ENCODE results near the gene SYDE1. TPM values are rescaled to one million over a fixed set of nuclear protein-coding genes. Genes with fewer than 3 reads are reported as not detected.

The SYDE1 gene
- total and polyA plus RNA-seq, 9 donors, result 10.9 to 26.0 (median 19.0) TPM

DNA sequence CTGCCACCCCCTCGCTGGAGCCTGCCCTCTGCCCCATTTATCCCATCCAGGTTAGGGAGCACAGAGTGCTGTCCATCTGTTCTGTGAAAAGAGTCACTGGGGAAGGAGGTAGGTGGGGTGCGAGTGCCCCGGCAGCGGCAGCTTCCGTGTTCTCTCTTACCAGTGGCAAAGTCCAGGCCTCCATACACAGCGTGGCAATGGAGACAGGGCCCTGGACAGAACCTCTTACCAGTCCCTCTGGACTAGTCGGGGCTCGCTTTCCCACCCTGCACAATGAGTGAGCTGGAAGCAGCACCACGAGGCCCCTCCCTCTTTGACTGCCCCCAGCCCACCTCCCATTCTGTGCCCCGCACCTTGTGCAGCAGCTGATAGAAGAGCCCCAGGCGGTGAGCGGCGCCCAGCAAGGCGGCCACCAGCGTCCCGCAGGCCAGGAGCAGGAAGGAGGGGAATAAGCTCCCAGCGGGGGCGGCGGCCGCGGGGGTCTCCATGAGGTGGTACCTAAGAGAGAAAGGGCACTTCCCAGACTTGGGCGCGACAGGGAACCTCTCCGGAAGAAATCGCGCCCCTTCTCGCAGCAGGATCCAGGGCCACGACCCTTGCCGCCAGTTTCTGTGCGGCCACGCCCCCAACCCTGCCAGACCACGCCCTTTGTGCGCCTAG lies 17.5 kb downstream of the SYDE1 start:
- Histone ChIP-seq H3K4me3 (ENCODE audit: low read length) (peak overlapping the region; percentile 94), H3K9me3 (replicated peaks; ENCODE audit: control insufficient read depth, low read depth, low read length) (no peaks in the 10 kb centered on the region), H3K27ac (ENCODE audit: low read length) (peak overlapping the region; percentile 96), H3K27me3 (ENCODE audit: control insufficient read depth, insufficient read depth, low read length) (no peaks in the 10 kb centered on the region), H3K4me1 (ENCODE audit: control insufficient read depth, insufficient read depth, low read length) (peaks cover 27% of the 10 kb centered on the region), H3K36me3 (ENCODE audit: control insufficient read depth, insufficient read depth, low read length) (peaks cover 29% of the 10 kb centered on the region)
- 2% methylated on average over 27 of the region's 33 CpGs for WGBS (ENCODE audit: insufficient coverage)
- no peak for DNase-seq

DNA sequence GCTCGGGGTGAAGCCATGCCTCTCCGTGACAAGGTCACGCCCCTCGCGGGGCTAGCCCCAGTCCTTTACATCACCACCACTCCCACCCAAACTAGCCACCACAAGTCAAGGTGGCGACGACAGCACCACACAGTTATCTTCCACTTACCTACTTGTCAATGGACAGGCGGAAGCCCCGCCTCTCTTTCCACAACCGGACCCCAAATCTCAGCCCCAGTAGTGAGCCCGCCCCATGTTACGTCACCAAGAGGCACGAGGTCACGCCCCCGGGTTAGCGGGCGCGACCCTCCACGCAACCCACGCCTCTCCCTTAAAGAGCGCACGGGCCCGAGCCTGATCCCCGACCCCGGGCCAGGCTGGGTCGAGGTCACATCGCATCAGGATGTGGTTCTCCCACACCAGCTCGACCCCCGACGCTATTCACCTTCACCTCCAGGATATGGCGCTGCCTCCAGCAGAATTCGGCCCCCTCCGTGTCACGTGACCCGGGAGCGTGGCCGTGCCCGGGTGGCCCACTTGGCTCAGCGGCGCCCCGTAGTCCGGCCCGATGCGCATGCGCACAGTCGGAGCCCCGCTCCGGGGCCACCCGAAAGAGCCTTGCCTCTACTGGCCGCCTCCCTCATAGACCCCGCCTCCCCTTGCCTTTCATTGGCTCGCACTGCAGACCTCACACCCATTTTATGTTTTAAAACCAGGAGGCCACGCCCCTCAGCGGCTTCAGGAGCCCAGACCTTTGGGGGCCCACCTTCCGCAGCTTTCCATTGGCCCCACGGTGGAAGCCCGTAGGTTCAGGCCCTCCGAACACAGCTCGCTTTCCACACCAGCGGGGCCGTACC lies 18.2 kb downstream of the SYDE1 start:
- 0% methylated on average over 52 of the region's 61 CpGs for WGBS (ENCODE audit: insufficient coverage)

DNA sequence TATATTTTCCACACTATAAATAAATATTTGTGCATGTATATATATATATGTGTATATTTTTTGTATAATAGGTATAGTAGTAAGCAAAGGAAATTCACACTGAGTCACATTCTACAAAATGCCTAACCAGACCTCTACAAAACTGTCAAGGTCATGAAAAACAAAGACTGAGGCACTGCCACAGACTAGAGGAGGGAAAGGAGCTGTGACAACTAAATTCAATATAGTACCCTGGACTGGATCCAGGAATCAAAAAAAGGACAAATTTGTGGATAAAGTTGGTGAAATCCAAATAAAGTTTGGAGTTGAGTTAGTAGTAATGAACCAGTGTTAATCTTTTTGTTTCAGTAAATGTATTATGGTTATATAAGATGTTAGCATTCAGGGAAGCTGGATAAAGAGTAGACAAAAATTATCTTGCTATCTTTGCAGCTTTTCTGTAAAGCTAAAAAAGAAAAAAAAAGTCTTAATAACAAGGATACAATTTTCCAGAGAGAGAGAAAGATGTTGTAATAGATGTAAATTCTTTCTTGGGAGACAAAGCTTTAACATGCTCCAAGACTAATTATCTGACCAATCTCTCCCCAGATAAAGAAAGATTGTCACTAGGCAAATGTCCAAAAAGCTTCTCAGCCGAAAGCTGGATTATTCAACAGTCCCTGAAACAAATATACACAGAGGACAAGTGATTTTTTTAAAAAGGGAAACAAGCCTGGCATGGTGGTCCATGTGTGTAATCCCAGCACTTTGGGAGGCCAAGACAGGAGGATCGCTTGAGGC lies 19.1 kb downstream of the SYDE1 start:
- no peak for DNase-seq
- Histone ChIP-seq H3K36me3 (ENCODE audit: control insufficient read depth, insufficient read depth, low read length) (peaks cover 14% of the 10 kb centered on the region), H3K27ac (ENCODE audit: low read length) (peak overlapping the region; percentile 71), H3K4me3 (ENCODE audit: low read length) (peak overlapping the region; percentile 94), H3K4me1 (ENCODE audit: control insufficient read depth, insufficient read depth, low read length) (peaks cover 27% of the 10 kb centered on the region), H3K9me3 (replicated peaks; ENCODE audit: control insufficient read depth, low read depth, low read length) (no peaks in the 10 kb centered on the region), H3K27me3 (ENCODE audit: control insufficient read depth, insufficient read depth, low read length) (no peaks in the 10 kb centered on the region)
- no CpG with 5 or more reads among the region's 2 CpGs for WGBS (ENCODE audit: insufficient coverage)

More for the DNA sequence above, 18.2 kb downstream of the SYDE1 start:
- H3K27me3 ChIP-seq (ENCODE audit: control insufficient read depth, insufficient read depth, low read length), result no peaks in the 10 kb centered on the region
- H3K27ac ChIP-seq (ENCODE audit: low read length), result peak overlapping the region; percentile 96
- peak; percentile 99 for DNase-seq
- H3K4me1 ChIP-seq (ENCODE audit: control insufficient read depth, insufficient read depth, low read length), result peaks cover 27% of the 10 kb centered on the region
- peaks cover 21% of the 10 kb centered on the region for H3K36me3 ChIP-seq (ENCODE audit: control insufficient read depth, insufficient read depth, low read length)
- H3K9me3 ChIP-seq (replicated peaks; ENCODE audit: control insufficient read depth, low read depth, low read length), result no peaks in the 10 kb centered on the region
- peak overlapping the region; percentile 94 for H3K4me3 ChIP-seq (ENCODE audit: low read length)

DNA sequence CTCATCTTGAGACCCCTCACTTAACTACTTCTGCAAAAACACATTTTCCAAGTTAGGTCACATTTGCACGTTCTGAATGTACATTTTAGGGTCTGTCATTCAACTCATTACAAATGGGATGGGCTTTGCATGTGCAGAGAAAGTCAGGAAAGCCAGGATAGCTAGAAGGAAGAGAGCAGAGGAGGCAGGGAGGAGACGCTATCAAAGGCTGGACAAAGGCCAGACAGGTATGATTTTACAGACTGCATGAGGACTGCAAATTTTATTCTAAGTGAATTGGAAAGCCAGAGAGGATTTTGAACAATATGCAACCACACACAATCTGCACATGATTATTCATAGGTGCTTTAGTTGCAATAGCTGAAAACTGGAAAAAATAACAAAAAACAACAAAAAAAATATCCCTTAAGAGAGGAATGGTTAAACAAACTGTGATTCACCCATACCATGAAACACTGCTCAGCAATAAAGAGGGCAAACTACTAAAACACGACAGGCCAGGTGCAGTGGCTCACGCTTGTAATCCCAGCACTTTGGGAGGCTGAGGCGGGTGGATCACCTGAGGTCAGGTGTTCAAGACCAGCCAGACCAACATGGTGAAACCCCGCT lies 21.1 kb downstream of the SYDE1 start:
- no peak for DNase-seq
- WGBS (ENCODE audit: insufficient coverage), result no CpG with 5 or more reads among the region's 6 CpGs
- H3K36me3 ChIP-seq (ENCODE audit: control insufficient read depth, insufficient read depth, low read length), result no peaks in the 10 kb centered on the region
- no peaks in the 10 kb centered on the region for H3K27me3 ChIP-seq (ENCODE audit: control insufficient read depth, insufficient read depth, low read length)
- peaks cover 23% of the 10 kb centered on the region for H3K4me1 ChIP-seq (ENCODE audit: control insufficient read depth, insufficient read depth, low read length)
- no peak overlapping the region for H3K27ac ChIP-seq (ENCODE audit: low read length)
- no peaks in the 10 kb centered on the region for H3K9me3 ChIP-seq (replicated peaks; ENCODE audit: control insufficient read depth, low read depth, low read length)
- H3K4me3 ChIP-seq (ENCODE audit: low read length), result no peak overlapping the region

DNA sequence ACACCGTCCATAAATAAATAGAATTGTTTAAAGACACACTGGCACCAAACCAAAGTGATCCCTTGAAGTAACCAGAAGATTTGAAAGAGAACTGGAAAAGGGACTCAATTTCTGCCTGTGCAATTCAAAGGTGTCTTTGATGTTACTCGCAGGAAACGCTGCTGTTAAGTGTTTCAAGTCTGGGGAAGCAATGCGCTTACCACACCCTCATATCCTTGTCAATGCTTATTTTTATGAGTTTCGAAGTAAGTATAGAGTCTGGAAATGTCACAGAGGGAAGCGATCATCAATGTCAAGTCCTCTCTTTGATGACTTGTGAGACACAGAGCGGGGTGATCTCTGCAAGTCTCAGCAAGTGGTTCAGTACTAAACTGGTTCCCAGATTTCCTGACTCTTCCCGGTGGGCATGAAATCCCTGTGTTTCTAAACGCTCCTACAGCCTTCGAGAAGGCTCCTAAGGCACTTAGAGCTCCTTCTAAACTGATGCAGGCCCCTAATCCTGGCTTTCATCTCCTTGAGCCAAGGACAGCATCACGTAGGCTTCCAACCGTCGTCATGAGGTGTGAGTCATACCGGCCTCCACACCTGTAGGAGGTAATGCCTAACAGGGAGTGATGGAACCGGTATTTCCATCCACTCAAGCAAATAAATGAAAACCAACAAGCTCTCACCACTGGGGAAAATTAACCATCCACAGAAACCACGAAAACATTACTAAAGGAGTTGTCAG lies 22.8 kb downstream of the SYDE1 start:
- Histone ChIP-seq H3K27me3 (ENCODE audit: control insufficient read depth, insufficient read depth, low read length) (no peaks in the 10 kb centered on the region), H3K27ac (ENCODE audit: low read length) (no peak overlapping the region), H3K9me3 (replicated peaks; ENCODE audit: control insufficient read depth, low read depth, low read length) (no peaks in the 10 kb centered on the region), H3K4me1 (ENCODE audit: control insufficient read depth, insufficient read depth, low read length) (peaks cover 6% of the 10 kb centered on the region), H3K36me3 (ENCODE audit: control insufficient read depth, insufficient read depth, low read length) (no peaks in the 10 kb centered on the region), H3K4me3 (ENCODE audit: low read length) (no peak overlapping the region)
- no peak for DNase-seq
- WGBS (ENCODE audit: insufficient coverage), result 40% methylated on average over 7 of the region's 16 CpGs

DNA sequence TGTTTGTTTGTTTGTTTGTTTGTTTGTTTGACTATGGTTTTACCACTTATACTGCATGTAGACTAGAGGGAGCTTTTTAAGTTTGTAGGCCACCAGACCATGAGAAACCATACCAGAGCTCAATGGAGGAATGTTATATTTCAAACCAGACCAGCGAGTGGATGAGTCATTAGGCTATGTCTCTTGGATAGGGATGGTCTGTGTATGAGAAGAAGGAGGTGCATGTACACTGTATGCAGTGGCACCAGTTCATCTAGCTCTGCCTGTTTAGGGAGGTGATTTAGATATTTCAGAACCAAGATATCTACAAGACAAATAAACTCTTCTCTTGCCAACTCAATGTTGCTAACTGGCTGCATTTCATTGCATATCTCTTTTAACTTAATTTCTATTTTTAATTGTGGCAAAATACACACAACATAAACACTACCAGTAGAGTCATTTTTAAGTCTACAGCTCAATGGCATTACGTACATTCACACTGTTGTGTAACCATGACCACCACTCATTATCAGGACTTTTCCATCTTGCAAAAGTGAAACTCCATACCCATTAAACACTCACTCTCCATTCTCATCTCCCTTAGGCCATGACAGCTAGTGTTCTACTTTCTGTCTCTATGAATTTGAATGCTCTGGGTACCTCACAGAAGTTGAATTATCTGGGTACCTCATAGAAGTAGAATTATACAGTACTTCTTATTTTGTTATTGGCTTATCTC lies 29.2 kb downstream of the SYDE1 start:
- DNase-seq, result no peak
- Histone ChIP-seq H3K4me1 (ENCODE audit: control insufficient read depth, insufficient read depth, low read length) (no peaks in the 10 kb centered on the region), H3K27ac (ENCODE audit: low read length) (no peak overlapping the region), H3K4me3 (ENCODE audit: low read length) (no peak overlapping the region), H3K27me3 (ENCODE audit: control insufficient read depth, insufficient read depth, low read length) (no peaks in the 10 kb centered on the region), H3K9me3 (replicated peaks; ENCODE audit: control insufficient read depth, low read depth, low read length) (peaks cover 8% of the 10 kb centered on the region), H3K36me3 (ENCODE audit: control insufficient read depth, insufficient read depth, low read length) (no peaks in the 10 kb centered on the region)
- 78% methylated on average over 1 of the region's 2 CpGs for WGBS (ENCODE audit: insufficient coverage)

DNA sequence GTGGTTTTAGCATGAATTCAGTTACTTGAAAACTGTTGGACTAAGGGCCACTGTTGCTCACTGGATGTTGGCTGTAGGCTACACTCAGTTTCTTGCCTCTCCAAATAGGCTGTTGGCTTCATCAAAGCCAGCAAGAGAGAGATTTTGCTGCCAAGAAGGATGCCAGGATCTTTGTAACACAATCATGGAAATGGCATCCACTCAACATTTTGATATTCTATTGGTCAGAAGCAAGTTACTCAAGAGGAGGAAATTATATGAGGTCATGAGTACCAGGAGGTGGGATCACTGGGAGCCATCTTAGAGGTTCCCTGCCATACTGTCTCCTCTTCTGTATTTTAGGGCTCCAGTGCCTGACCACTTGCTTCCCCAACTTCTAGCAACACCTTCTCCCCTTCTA lies 30.6 kb downstream of the SYDE1 start:
- H3K9me3 ChIP-seq (replicated peaks; ENCODE audit: control insufficient read depth, low read depth, low read length), result peaks cover 8% of the 10 kb centered on the region

DNA sequence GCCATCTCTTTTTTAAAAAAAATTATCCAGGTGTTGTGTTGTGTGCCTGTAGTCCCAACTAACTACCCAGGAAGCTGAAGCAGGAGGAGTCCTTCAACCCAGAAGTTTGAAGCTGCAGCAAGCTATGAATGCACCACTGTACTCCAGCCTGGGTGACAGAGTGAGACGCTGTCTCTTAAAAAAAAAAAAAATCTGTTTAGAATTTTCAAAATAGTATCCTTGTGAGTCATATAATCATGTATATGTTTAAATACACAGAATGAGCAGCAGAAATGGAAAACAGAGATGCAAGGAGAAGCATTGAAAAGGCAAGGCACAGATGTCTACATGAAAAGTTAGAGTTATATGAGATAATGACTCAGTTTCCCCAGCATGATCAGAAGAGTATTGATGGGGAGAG lies 31.2 kb downstream of the SYDE1 start:
- H3K27me3 ChIP-seq (ENCODE audit: control insufficient read depth, insufficient read depth, low read length), result no peaks in the 10 kb centered on the region
- H3K36me3 ChIP-seq (ENCODE audit: control insufficient read depth, insufficient read depth, low read length), result no peaks in the 10 kb centered on the region
- no CpG with 5 or more reads among the region's 1 CpG for WGBS (ENCODE audit: insufficient coverage)
- DNase-seq, result no peak
- no peak overlapping the region for H3K27ac ChIP-seq (ENCODE audit: low read length)
- H3K4me1 ChIP-seq (ENCODE audit: control insufficient read depth, insufficient read depth, low read length), result no peaks in the 10 kb centered on the region
- H3K9me3 ChIP-seq (replicated peaks; ENCODE audit: control insufficient read depth, low read depth, low read length), result peaks cover 8% of the 10 kb centered on the region
- no peak overlapping the region for H3K4me3 ChIP-seq (ENCODE audit: low read length)

More for the DNA sequence above, 30.6 kb downstream of the SYDE1 start:
- Histone ChIP-seq H3K36me3 (ENCODE audit: control insufficient read depth, insufficient read depth, low read length) (no peaks in the 10 kb centered on the region), H3K4me1 (ENCODE audit: control insufficient read depth, insufficient read depth, low read length) (no peaks in the 10 kb centered on the region), H3K27ac (ENCODE audit: low read length) (no peak overlapping the region), H3K27me3 (ENCODE audit: control insufficient read depth, insufficient read depth, low read length) (no peaks in the 10 kb centered on the region), H3K4me3 (ENCODE audit: low read length) (no peak overlapping the region)
- DNase-seq, result no peak

DNA sequence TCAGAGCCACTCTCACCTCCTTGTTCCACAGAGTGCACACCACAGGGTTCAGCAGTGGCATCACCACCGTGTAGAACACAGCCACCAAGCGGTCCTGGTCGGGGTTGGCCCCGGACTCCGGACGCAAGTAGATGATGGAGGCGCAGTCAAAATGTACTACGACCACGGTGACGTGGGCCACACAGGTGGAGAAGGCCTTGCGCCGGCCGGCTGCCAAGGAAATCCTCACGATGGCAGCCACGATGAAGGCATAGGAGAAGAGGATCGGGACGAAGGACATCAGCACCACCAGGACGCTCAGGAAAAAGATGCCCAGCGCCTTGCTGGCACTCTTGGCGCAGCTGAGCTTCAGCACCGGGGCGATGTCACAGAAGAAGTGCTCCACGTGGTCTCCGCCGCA lies 33.9 kb downstream of the SYDE1 start:
- Histone ChIP-seq H3K9me3 (replicated peaks; ENCODE audit: control insufficient read depth, low read depth, low read length) (peaks cover 10% of the 10 kb centered on the region), H3K27ac (ENCODE audit: low read length) (no peak overlapping the region), H3K27me3 (ENCODE audit: control insufficient read depth, insufficient read depth, low read length) (no peaks in the 10 kb centered on the region), H3K4me3 (ENCODE audit: low read length) (no peak overlapping the region), H3K4me1 (ENCODE audit: control insufficient read depth, insufficient read depth, low read length) (no peaks in the 10 kb centered on the region), H3K36me3 (ENCODE audit: control insufficient read depth, insufficient read depth, low read length) (no peaks in the 10 kb centered on the region)
- no peak for DNase-seq
- 90% methylated on average over 25 of the region's 25 CpGs for WGBS (ENCODE audit: insufficient coverage)
